AG10803 (cell line): ENCODE results near the gene ANKRD44.
"Not testable (repeated sequence)": the region's sequence is repeated elsewhere in the genome, so short reads cannot be mapped to it uniquely, and the experiment has no call there.

Experiments
- DNase-seq: peaks from one replicate; pipeline ENCODE4 v3.0.0; 2010; ENCODE audit warnings: low read depth
- H3K4me3 ChIP-seq: 2 replicates; pipeline ENCODE4 v1.5.1; 2011; ENCODE audit warnings: mild to moderate bottlenecking, low read length, control low read depth
- TF ChIP-seq, protein P1 (sequence below): conservative IDR thresholded peaks from 2 replicates; pipeline ENCODE4 v1.5.1; 2011; ENCODE audit warnings: mild to moderate bottlenecking, low read length, control low read depth, inconsistent platforms

The ANKRD44 gene

DNA sequence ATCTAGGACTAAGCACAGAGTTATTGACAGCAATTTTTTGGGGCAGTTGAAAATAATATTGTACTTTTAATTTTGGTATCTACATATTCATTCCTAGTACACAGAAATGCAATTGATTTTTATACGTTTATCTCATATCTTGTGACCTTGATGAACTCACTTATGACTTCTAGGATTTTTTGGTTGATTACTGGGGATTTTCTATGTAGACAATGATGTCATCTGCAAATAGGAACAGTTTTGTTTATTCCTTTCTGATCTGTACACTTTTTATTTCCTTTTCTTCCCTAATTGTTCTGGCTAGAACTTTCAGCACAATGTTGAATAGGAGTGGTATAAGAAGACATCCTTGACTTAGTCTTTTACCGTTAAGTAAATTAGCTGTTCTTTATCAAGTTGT lies 240.6 kb downstream of the ANKRD44 start:
- DNase-seq, result no peak
- TF ChIP-seq, protein P1, sequence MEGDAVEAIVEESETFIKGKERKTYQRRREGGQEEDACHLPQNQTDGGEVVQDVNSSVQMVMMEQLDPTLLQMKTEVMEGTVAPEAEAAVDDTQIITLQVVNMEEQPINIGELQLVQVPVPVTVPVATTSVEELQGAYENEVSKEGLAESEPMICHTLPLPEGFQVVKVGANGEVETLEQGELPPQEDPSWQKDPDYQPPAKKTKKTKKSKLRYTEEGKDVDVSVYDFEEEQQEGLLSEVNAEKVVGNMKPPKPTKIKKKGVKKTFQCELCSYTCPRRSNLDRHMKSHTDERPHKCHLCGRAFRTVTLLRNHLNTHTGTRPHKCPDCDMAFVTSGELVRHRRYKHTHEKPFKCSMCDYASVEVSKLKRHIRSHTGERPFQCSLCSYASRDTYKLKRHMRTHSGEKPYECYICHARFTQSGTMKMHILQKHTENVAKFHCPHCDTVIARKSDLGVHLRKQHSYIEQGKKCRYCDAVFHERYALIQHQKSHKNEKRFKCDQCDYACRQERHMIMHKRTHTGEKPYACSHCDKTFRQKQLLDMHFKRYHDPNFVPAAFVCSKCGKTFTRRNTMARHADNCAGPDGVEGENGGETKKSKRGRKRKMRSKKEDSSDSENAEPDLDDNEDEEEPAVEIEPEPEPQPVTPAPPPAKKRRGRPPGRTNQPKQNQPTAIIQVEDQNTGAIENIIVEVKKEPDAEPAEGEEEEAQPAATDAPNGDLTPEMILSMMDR, result no peak
- no peak overlapping the region for H3K4me3 ChIP-seq

GRCh38 chr2:197062574-197062973 lies 248.0 kb downstream of the ANKRD44 start:
- H3K4me3 ChIP-seq, DNase-seq: not testable (repeated sequence)

DNA sequence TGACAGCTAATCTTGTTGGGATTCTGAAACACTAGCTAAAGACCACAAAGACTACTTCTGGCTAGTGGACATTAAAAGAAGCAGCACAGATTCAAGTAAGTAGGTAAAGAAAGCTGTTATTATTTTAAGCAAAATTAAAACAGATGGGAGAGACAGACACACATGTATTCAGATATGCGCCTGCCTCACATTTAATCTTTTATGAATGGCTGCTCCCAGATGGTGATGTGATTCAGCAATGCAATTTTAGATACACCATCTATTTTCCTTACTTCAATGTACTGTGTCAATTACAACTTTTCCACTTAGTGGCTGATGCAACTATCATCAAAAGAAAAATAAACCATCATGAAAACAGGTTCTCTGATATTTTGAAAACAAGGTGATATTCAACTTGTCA lies 251.1 kb downstream of the ANKRD44 start:
- TF ChIP-seq, protein P1, result no peak
- no peak overlapping the region for H3K4me3 ChIP-seq
- DNase-seq, result no peak

DNA sequence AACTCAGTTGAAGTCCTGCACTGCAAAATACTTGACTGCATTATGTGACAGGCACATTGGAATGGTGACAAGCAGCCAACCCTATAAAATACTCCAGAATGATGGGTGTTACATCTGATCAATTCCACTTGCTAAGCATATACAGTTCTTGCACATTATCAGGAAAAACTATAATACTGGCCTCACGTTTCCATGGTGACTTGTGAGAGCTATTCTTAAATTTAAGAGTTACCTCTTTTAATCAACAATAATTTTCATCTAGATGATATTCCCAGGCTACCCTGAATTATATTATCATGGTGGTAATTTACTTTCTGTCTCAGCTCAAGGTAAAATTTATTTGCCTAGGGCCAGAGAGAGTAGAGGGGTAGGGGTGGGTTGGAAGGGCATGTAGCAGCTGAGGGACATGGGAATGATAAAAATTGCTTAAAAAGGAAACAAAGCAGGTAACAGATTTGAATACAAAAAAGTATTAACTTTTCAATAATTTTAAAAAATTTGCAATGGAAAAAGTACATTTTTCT lies 251.7 kb downstream of the ANKRD44 start:
- no peak overlapping the region for H3K4me3 ChIP-seq
- DNase-seq, result no peak
- TF ChIP-seq, protein P1, result no peak

DNA sequence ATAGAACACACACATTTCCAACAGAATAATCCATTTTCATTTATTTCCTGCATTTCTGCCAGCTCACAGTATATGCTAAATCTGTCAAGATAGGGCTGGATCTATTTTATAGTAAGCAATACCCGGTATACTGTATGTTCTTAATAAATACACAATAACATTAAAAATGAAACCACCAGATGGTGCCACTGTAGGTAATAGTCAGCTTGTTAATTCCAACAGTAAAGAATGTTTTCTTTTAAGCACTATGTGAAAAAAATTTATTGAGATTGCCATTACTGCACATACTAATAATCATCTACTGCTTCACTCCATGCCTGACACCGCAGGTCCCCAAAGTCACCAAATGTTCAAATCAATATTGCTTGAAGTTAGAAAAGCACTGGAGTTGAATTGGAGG lies 252.6 kb downstream of the ANKRD44 start:
- TF ChIP-seq, protein P1, result no peak
- no peak for DNase-seq
- H3K4me3 ChIP-seq, result no peak overlapping the region

- TF ChIP-seq, protein P1, result no peak
- no peak overlapping the region for H3K4me3 ChIP-seq
- DNase-seq, result no peak
These were observed 255.5 kb downstream of the ANKRD44 start for GRCh38 chr2:197055045-197055444.

- DNase-seq, result no peak
- TF ChIP-seq, protein P1, result no peak
- no peak overlapping the region for H3K4me3 ChIP-seq
These were observed 256.1 kb downstream of the ANKRD44 start for GRCh38 chr2:197054437-197054836.

- H3K4me3 ChIP-seq, result no peak overlapping the region
- DNase-seq, result no peak
- TF ChIP-seq, protein P1, result no peak
These were observed 258.2 kb downstream of the ANKRD44 start for GRCh38 chr2:197052356-197052755.
